Erythroblast (primary cell): Measurements from ENCODE around the gene GUCA2A.

ENCODE experiments used
- GATA1 ChIP-seq: IDR thresholded peaks from 2 replicates; pipeline ENCODE4 v1.6.1; 2011; ENCODE audit warnings: low read depth, mild to moderate bottlenecking, control low read depth, low read length, moderate library complexity
- POLR2A ChIP-seq: IDR thresholded peaks from 2 replicates; pipeline ENCODE4 v1.6.1; 2011; ENCODE audit warnings: mild to moderate bottlenecking, low read length

DNA sequence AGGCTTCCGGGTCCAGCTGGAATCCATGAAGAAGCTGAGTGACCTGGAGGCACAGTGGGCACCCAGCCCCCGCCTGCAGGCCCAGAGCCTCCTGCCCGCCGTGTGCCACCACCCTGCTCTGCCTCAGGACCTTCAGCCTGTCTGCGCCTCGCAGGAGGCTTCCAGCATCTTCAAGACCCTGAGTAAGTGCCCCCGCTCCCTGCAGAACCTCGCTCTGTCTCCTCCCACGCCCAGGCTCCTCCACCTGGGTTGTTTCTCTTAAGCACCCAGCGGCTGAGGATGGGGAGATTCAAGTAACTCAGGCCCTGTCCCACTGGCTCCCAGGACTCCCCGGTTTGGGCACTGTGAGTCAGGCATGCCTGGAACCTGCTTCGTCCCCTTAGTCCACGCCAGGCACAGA is 9.9 kb downstream of the GUCA2A start:
- TF ChIP-seq POLR2A = no peak
- TF ChIP-seq GATA1 = no peak
